NCI-H1048 (cell line): ENCODE results near the gene POLA2.
"Not testable (repeated sequence)": the region's sequence is repeated elsewhere in the genome, so short reads cannot be mapped to it uniquely, and the experiment has no call there.

Source experiments
- DNase-seq: peaks from one replicate; lab custom pipeline; 2025; lab: John Stamatoyannopoulos, UW

The POLA2 gene

DNA sequence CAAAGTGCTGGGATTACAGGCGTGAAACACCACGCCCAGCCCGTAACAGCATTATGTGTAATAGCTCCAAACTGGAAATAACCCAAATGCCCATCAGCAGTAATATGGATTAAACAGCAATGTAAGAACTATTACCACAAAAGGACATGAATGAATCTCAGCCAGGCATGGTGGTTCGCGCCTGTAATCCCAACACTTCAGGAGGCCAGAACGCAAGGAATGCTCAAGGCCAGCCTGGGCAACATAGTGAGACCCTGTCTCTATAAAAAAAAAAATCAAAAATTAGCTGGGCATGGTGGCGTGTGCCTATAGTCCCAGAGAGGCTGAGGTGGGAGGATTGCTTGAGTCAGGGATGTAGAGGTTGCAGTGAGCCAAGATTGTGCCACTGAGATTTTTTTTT lies 68.8 kb downstream of the POLA2 start:
- DNase-seq, result no peak

DNA sequence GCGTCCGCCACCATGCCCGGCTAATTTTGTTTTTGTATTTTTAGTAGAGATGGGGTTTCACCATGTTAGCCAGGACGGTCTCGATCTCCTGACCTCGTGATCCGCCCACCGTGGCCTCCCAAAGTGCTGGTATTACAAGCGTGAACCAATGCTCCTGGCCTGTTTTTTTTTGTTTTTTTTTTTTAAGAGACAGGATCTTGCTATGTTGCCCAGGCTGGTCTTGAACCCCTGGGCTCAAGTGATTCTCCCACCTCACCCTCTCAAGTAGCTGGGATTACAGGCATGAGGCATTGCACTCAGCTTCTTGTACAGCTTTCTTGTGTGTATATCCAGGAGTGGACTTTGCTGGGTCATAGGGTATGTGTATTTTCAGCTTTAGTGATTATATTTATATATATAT lies 70.8 kb downstream of the POLA2 start:
- not testable (repeated sequence) for DNase-seq

- DNase-seq, result no peak
Observed at GRCh38 chr11:65334696-65335295, 73.0 kb downstream of the POLA2 start.

GRCh38 chr11:65338676-65339075 lies 76.9 kb downstream of the POLA2 start:
- DNase-seq, result no peak

DNA sequence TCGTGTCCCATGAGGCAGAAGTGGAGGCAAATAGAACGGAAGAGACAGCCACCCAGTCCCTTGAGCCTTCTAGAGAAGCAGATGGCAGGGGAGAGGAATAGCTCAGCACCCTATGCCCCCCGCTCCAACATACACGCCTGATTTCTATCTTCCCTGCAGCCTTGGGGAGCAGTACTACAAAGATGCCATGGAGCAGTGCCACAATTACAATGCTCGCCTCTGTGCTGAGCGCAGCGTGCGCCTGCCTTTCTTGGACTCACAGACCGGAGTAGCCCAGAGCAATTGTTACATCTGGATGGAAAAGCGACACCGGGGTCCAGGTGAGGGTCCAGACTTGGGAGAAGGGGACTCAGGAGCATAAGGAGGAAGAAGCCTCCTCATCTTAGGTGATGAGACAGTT lies 78.5 kb downstream of the POLA2 start:
- no peak for DNase-seq

DNA sequence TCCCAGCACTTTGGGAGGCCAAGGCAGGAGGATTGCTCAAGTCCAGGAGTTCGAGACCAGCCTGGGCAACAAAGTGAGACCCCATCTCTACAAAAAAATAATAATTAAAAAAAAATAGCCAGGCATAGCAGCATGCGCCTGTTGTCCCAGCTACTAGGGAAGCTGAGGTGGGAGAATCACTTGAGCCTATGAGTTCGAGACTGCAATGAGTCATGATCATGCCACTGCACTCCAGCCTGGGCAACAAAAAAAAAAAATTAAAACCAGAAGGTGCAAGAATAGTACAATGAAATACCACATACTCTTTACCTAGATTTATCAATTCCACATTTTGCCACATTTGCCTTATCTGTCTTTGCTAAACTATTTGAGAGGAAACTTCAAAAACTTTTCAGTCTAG lies 80.1 kb downstream of the POLA2 start:
- DNase-seq, result no peak
